Smooth muscle cell of the brain vasculature (primary cell): Measurements from ENCODE around the gene FIBP.

ENCODE experiments used
- DNase-seq: peaks from one replicate; pipeline ENCODE4 v3.0.0-alpha.2; 2012; ENCODE audit warnings: low read depth, low spot score

The FIBP gene

GRCh38 chr11:65890324-65891218 is 2.3 kb upstream of the FIBP start, which contains the start of gene CCDC85B:
TSS of gene CCDC85B (plus strand) at chr11:65890673. CDS start at chr11:65890784, 111 bp downstream.
- peak; percentile 92 for DNase-seq

GRCh38 chr11:65887723-65888162 is 528 bp downstream of the FIBP start:
- DNase-seq = no peak

GRCh38 chr11:65886826-65887722 is 1.2 kb downstream of the FIBP start:
- DNase-seq = no peak

- no peak for DNase-seq
Observed at GRCh38 chr11:65885808-65886536, 2.3 kb downstream of the FIBP start.

GRCh38 chr11:65885231-65885630 is 3.0 kb downstream of the FIBP start:
- DNase-seq = no peak

- DNase-seq = no peak
Observed at GRCh38 chr11:65884716-65885092, 3.6 kb downstream of the FIBP start.

GRCh38 chr11:65883786-65884715 is 4.2 kb downstream of the FIBP start:
- no peak for DNase-seq

- no peak for DNase-seq
Observed at GRCh38 chr11:65883058-65883761, 5.1 kb downstream of the FIBP start.

GRCh38 chr11:65882120-65883057 is 5.9 kb downstream of the FIBP start:
- DNase-seq = no peak

GRCh38 chr11:65880844-65881421 is 7.3 kb downstream of the FIBP start:
- no peak for DNase-seq

- DNase-seq = no peak
Observed at GRCh38 chr11:65880027-65880426, 8.2 kb downstream of the FIBP start.

- DNase-seq = no peak
Observed at GRCh38 chr11:65879617-65880016, 8.7 kb downstream of the FIBP start, which contains the start of gene CTSW. TSS of gene CTSW (plus strand) at chr11:65879837. CDS start at chr11:65879855, 18 bp downstream.

- DNase-seq = no peak
Observed at GRCh38 chr11:65873318-65874156, 14.7 kb downstream of the FIBP start.

GRCh38 chr11:65872586-65873317 is 15.5 kb downstream of the FIBP start, which contains the start of gene EFEMP2:
TSS of gene EFEMP2 (minus strand) at chr11:65872800. CDS start at chr11:65872354, 446 bp downstream.
- no peak for DNase-seq

GRCh38 chr11:65871811-65872548 is 16.3 kb downstream of the FIBP start:
- no peak for DNase-seq
